Activated naive CD8-positive, alpha-beta T cell (primary cell): ENCODE results near the gene VWA3A.
A peak's percentile ranks its signal among the peaks of the same experiment; 100 is the strongest.

ENCODE experiments used
- H3K27ac Mint-ChIP-seq: one replicate; pipeline ENCODE4 v1.8.0; 2021; ENCODE audit warnings: mixed read lengths
- H3K27me3 Mint-ChIP-seq: one replicate; pipeline ENCODE4 v1.8.0; 2021; ENCODE audit warnings: mixed read lengths
- H3K36me3 Mint-ChIP-seq: one replicate; pipeline ENCODE4 v1.8.0; 2021; ENCODE audit warnings: mixed read lengths
- H3K4me1 Mint-ChIP-seq: one replicate; pipeline ENCODE4 v1.8.0; 2021; ENCODE audit warnings: low read depth, mixed read lengths
- H3K4me3 Mint-ChIP-seq: one replicate; pipeline ENCODE4 v1.8.0; 2021; ENCODE audit warnings: mild to moderate bottlenecking, mixed read lengths
- H3K9me3 Mint-ChIP-seq: one replicate; pipeline ENCODE4 v1.8.0; 2021; ENCODE audit warnings: low read depth, mixed read lengths

The VWA3A gene

GRCh38 chr16:22177968-22178930, 85.9 kb downstream of the VWA3A start:
- Mint-ChIP-seq H3K27me3 (no peaks in the 10 kb centered on the region), H3K36me3 (peaks cover 5% of the 10 kb centered on the region), H3K27ac (no peak overlapping the region), H3K4me3 (no peak overlapping the region), H3K4me1 (no peaks in the 10 kb centered on the region), H3K9me3 (no peaks in the 10 kb centered on the region)

GRCh38 chr16:22181426-22181825, 89.1 kb downstream of the VWA3A start:
- Mint-ChIP-seq H3K27me3 (no peaks in the 10 kb centered on the region), H3K27ac (no peak overlapping the region), H3K9me3 (no peaks in the 10 kb centered on the region), H3K36me3 (peaks cover 5% of the 10 kb centered on the region), H3K4me3 (no peak overlapping the region), H3K4me1 (no peaks in the 10 kb centered on the region)

GRCh38 chr16:22181843-22182242, 89.5 kb downstream of the VWA3A start:
- no peaks in the 10 kb centered on the region for H3K27me3 Mint-ChIP-seq
- peaks cover 2% of the 10 kb centered on the region for H3K4me1 Mint-ChIP-seq
- no peak overlapping the region for H3K4me3 Mint-ChIP-seq
- H3K36me3 Mint-ChIP-seq = peaks cover 5% of the 10 kb centered on the region
- H3K9me3 Mint-ChIP-seq = no peaks in the 10 kb centered on the region
- H3K27ac Mint-ChIP-seq = no peak overlapping the region

- H3K4me3 Mint-ChIP-seq = no peak overlapping the region
- no peaks in the 10 kb centered on the region for H3K9me3 Mint-ChIP-seq
- H3K27me3 Mint-ChIP-seq = no peaks in the 10 kb centered on the region
- peaks cover 5% of the 10 kb centered on the region for H3K36me3 Mint-ChIP-seq
- H3K27ac Mint-ChIP-seq = no peak overlapping the region
- peaks cover 8% of the 10 kb centered on the region for H3K4me1 Mint-ChIP-seq
These were observed 91.0 kb downstream of the VWA3A start for GRCh38 chr16:22183335-22183734.

- Mint-ChIP-seq H3K36me3 (peaks cover 5% of the 10 kb centered on the region), H3K4me3 (no peak overlapping the region), H3K27ac (no peak overlapping the region), H3K9me3 (no peaks in the 10 kb centered on the region), H3K27me3 (no peaks in the 10 kb centered on the region), H3K4me1 (peaks cover 15% of the 10 kb centered on the region)
These were observed 91.7 kb downstream of the VWA3A start for GRCh38 chr16:22183901-22184614.

- Mint-ChIP-seq H3K4me1 (peaks cover 20% of the 10 kb centered on the region), H3K36me3 (peaks cover 5% of the 10 kb centered on the region), H3K27ac (peak overlapping the region; percentile 34), H3K4me3 (no peak overlapping the region), H3K9me3 (no peaks in the 10 kb centered on the region), H3K27me3 (no peaks in the 10 kb centered on the region)
These were observed 92.3 kb downstream of the VWA3A start for GRCh38 chr16:22184615-22184968.

- Mint-ChIP-seq H3K27me3 (no peaks in the 10 kb centered on the region), H3K9me3 (no peaks in the 10 kb centered on the region), H3K36me3 (peaks cover 3% of the 10 kb centered on the region), H3K4me1 (peaks cover 26% of the 10 kb centered on the region), H3K27ac (no peak overlapping the region), H3K4me3 (no peak overlapping the region)
These were observed 94.2 kb downstream of the VWA3A start for GRCh38 chr16:22186517-22186916.

GRCh38 chr16:22188267-22188594, 95.9 kb downstream of the VWA3A start:
- Mint-ChIP-seq H3K36me3 (no peaks in the 10 kb centered on the region), H3K4me3 (no peak overlapping the region), H3K4me1 (peaks cover 41% of the 10 kb centered on the region), H3K27ac (peak overlapping the region; percentile 59), H3K27me3 (no peaks in the 10 kb centered on the region), H3K9me3 (no peaks in the 10 kb centered on the region)

- Mint-ChIP-seq H3K27ac (peak overlapping the region; percentile 99), H3K4me3 (peak overlapping the region; percentile 94), H3K4me1 (peaks cover 46% of the 10 kb centered on the region), H3K27me3 (no peaks in the 10 kb centered on the region), H3K36me3 (peaks cover 5% of the 10 kb centered on the region), H3K9me3 (peaks cover 5% of the 10 kb centered on the region)
These were observed 96.5 kb downstream of the VWA3A start for GRCh38 chr16:22188595-22189442.

GRCh38 chr16:22189473-22190080, 97.2 kb downstream of the VWA3A start:
- Mint-ChIP-seq H3K4me3 (peak overlapping the region; percentile 94), H3K27ac (peak overlapping the region; percentile 99), H3K36me3 (peaks cover 6% of the 10 kb centered on the region), H3K27me3 (no peaks in the 10 kb centered on the region), H3K9me3 (peaks cover 8% of the 10 kb centered on the region), H3K4me1 (peaks cover 53% of the 10 kb centered on the region)

GRCh38 chr16:22190081-22190775, 97.9 kb downstream of the VWA3A start:
- Mint-ChIP-seq H3K4me1 (peaks cover 59% of the 10 kb centered on the region), H3K27me3 (no peaks in the 10 kb centered on the region), H3K36me3 (peaks cover 6% of the 10 kb centered on the region), H3K4me3 (peak overlapping the region; percentile 94), H3K9me3 (peaks cover 8% of the 10 kb centered on the region), H3K27ac (peak overlapping the region; percentile 99)

GRCh38 chr16:22190776-22191531, 98.6 kb downstream of the VWA3A start:
- H3K4me1 Mint-ChIP-seq = peaks cover 64% of the 10 kb centered on the region
- peak overlapping the region; percentile 94 for H3K4me3 Mint-ChIP-seq
- peaks cover 8% of the 10 kb centered on the region for H3K9me3 Mint-ChIP-seq
- peaks cover 6% of the 10 kb centered on the region for H3K36me3 Mint-ChIP-seq
- H3K27me3 Mint-ChIP-seq = no peaks in the 10 kb centered on the region
- peak overlapping the region; percentile 99 for H3K27ac Mint-ChIP-seq

- Mint-ChIP-seq H3K4me3 (peak overlapping the region; percentile 94), H3K4me1 (peaks cover 67% of the 10 kb centered on the region), H3K9me3 (peaks cover 8% of the 10 kb centered on the region), H3K36me3 (peaks cover 6% of the 10 kb centered on the region), H3K27me3 (no peaks in the 10 kb centered on the region), H3K27ac (peak overlapping the region; percentile 99)
These were observed 99.4 kb downstream of the VWA3A start for GRCh38 chr16:22191532-22192260.
